ENCODE results near the gene KIFC1.
"Not testable (repeated sequence)": the region's sequence is repeated elsewhere in the genome, so short reads cannot be mapped to it uniquely, and the experiment has no call there.

KIFC1 gene

DNA sequence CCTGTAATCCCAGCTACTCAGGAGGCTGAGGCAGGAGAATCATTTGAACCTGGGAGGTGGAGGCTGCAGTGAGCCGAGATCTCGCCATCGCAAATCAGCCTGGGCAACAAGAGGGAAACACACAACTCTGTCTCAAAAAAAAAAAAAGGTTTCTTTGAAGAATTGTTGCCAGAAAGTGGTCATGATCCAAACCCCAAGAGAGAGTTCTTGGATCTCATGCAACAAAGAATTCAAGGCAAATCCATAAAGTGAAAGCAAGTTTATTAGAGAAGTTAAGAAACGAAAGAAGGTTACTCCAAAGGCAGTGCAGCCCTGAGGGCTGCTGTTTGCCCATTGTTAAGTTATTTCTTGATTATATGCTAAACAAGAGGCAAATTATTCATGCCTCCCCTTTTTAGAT lies 14.5 kb upstream of the KIFC1 start:
- DNase-seq: no peak

DNA sequence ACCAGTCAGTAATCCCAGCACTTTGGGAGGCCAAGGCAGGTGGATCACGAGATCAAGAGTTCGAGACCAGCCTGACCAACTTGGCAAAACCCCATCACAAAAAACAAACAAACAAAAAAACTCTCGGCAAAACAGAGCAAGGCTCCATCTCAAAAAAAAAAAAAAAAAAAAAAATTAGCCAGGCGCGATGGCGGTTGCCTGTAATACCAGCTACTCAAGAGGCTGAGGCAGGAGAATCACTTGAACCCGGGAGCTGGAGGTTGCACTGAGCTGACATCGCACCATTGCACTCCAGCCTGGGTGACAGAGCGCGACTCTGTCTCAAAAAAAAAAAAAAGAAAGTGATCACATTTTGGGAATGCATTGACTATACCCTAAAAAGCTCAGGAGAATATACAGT lies 12.4 kb upstream of the KIFC1 start:
- DNase-seq: not testable (repeated sequence)

DNA sequence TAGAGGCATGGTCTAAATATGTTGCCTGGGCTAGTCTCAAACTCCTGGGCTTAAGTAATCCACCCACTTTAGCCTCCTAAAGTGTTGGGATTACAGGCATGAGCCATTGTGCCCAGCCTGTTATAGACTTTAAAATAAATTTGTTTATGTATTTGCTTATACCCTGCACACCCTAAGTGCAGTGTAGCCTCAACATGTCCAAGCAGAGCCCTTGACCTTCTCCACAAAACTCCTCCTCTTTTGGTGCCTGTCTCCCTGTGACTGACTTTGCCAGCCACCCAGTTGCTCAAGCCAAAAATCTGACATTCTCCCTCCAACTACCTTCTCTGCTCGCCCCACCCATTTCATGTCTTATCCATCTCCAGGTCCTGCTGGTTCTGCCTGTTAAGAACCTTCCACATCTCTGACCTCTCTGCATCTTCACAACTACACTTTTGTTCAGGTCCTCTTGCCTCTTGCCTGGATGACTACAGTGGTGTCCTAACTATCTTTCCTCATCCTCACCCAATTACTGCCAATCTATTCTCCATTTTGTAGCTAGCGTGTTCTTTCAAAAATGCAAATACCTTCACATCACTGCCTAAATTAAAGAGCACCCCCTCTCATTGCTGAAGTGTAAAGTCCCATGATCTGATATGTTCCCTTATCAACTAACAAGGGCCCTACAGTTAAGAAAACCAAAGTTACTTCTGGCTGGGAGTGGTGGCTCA lies 11.2 kb upstream of the KIFC1 start:
- DNase-seq: no peak

DNA sequence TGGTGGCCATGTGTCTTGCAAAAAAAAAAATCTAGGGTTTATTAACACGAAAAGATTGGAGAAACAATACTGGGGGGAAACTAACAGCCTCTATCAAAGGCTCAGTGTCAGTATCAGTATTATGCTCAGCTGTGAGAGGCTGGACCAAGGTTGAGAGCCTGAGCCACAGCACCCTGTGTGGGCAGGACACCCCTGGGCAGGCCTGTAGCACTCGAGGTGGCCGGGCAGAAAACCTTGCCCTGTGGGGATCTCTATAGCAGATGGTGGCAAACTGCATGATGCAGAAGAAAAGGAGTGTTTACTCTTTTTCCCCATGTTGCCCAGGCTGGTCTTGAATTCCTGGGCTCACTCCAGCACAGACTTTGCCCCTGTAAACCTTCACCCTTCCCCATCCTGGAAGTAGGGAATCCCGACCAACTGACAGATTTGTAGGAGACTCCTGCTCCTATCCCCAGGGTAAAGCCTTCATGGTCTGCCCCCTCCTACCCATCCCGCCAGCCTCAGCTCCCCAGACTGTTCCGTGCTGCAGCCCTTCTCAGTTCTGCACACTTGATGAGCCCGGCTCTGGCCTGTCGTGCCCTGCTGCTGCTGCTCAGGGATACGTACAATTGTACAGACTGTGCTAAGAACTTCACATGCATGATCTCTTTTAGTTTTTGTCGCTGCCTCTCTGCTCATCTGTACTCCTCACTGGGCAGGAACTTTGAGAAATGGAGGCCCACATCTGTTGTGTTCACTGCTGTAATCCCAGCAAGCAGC lies 8.0 kb upstream of the KIFC1 start:
- DNase-seq: no peak

DNA sequence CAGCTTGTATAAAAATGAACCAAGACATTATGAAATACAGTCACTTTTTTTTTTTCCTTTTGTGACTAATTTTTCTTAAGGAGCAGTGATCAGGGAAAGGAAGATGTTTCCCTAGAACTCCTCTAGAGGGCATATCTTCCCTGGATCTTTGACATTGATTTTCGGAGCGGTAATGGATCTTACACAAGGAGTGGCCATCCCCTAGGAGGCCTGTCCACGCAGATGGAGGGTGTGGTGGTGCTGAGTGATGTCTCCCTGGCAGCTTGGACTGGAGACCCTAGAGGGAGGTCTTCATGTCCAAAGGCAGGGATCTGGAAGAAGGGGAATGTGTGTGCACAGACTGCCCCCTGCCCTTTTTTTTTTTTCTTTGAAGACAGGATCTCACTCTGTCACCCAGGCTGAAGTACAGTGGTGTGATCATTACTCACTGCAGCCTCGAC lies 7.0 kb upstream of the KIFC1 start:
- no peak for DNase-seq

DNA sequence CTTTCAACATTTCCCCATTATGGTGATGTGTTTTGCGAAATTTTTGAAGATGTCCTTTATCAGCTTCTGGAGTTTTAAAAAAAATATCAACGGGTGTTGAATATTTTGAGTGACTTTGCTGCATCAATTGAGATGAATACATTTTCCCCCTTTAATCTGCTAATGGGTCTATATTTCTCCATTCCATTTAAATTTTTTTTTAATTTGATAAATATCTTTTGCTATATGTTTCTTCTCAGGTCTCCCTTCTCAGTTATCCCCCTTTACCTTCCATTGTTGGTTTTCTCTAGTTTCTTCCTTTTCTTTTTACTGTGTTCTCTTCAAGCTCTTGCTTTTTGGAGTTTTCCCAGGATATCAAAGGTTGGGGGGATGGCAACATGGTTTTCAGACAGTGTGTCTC lies 1.4 kb upstream of the KIFC1 start:
- DNase-seq: no peak

DNA sequence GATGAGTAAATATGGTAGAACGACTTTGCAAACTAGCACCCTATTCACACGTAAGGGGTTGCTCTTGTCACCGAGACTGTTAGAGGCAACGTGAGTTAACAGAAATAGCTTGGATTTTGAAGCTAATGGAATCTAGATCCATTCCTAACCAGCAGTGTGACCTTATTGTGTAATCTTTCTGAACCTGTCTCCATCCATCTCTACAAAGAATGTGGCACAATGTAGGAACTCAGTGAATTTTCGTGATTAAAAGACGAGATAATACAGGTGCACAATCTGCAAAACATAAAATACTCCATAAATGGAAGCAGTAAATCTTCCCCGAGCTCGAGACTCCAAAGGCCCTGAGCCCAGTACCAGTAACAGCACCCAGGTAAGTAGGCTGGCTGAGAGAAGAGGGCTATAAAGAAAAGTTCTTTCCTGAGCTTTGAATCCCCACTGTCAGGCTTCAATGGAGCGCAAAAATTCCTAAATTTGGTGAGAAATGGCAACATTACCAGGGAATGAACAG lies 801 bp upstream of the KIFC1 start:
- DNase-seq: no peak

DNA sequence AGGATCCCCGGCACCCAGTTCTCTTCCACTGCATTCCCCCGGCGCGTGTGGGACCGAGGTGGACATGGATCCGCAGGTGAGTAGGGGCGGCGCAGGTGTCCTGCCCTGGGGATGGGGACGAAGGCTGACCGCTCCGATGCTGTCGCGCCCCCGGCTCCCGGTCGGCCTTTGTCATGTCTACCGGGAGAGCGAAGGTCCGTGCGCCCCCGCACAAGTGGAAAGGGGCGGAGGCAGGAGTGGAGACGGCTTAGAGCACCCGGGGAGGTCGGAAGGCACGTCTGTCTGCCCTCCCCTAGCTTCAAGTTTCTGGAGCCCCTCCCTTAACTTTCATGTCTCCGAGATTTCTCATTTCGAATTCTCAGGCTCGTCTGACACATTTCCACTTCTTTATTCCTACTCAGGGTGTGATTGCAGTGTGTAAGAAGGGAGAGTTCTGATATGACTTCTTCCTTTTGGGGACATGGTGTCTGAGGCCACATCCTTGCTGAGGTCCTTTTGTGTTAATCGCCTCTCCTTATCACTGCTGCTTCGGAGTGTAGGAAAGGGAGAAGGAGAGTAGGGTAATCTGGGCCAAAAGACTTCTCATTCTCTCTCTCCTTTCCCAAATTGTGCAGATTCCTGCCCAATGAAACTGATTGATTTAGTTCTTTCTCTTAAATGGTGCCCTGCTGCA lies 435 bp downstream of the KIFC1 start:
- DNase-seq: no peak

DNA sequence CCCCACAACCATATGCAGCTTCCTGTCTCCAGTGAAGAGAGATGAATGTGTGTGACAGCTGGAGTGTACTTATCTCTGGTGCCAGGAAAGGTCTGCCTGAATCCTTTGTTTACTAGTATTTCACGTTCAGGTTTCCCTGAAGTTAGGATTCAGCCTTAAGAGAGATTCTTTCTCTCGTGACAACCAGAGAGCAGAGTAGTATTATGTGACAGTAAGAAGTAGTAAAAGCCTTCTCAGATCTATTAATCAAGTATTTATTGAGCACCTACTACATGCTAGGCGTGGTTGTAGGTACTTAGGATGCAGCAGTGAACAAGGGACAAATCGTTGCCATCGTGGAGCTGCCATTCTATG lies 949 bp downstream of the KIFC1 start:
- no peak for DNase-seq

DNA sequence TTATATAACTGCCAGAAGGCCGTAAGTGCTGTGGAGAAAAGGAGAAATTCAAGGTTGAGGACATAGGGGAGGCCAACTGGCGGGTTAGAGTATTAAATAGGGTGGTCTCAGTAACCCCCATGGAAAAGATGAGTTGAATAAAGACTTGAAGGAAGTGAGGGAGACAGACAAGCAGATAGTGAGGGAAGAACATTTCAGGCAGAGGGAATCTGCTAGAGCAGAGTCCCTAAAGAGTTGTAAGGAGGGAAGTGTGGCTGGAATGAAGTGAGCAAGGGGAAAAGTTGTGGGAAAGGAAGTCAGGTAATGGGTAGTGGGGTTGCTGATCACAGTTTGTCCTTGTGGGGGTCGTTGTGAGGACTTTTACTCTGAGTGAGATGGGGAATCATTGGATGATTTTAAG lies 1.4 kb downstream of the KIFC1 start:
- DNase-seq: no peak

DNA sequence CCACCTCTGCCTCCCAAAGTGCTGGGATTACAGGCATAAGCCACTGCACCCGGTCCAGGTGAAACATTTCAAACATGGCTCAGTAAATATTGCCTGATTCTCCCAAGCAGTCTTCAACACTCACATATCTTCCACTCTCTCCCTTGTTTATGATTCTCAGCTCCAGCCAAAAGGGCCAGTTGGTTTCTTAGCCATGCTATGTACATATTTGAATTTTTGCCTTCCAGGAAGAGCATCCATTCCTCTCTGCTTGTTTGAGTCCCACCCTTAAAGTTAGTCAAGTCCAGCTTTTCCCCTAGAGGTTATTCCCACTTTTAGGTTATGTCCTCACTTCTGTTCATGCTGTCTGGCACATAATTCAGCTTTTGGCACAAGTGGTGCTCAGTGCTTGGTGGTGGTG lies 5.9 kb downstream of the KIFC1 start:
- DNase-seq: no peak

DNA sequence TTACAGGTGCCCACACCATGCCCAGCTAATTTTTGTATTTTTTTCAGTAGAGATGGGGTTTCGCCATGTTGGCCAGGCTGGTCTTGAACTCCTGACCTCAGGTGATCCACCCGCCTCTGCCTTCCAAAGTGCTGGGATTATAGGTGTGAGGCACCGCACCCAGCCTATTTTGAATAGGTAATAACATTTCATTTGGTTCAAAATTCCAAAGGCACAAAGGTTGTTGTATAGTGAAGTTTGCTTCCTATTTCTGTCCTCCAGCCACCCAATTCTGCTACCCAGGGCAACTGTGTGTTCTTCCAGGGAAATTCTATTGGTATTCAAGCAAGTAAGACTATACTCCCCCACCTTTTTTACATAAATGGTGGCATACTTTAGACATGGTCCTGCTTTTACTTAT lies 7.0 kb downstream of the KIFC1 start:
- DNase-seq: not testable (repeated sequence)

DNA sequence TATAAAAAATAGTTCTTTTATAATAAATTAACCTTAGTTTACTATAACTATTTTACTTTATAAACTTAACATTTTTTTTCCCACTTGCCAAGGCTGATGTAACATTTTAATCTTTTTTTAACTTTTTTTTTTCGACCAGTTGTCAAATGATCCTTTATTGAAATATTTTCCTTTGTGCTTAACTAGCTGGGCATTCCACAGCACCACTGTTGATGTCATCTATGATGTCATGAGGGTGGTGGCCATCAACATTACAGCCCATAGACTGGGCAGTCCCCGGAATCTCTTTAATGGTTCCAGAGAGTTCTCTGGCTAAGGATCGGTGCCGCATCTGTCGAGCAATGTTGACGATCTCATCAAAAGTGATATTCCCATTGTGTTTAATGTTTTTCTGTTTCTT lies 8.3 kb downstream of the KIFC1 start:
- not testable (repeated sequence) for DNase-seq

DNA sequence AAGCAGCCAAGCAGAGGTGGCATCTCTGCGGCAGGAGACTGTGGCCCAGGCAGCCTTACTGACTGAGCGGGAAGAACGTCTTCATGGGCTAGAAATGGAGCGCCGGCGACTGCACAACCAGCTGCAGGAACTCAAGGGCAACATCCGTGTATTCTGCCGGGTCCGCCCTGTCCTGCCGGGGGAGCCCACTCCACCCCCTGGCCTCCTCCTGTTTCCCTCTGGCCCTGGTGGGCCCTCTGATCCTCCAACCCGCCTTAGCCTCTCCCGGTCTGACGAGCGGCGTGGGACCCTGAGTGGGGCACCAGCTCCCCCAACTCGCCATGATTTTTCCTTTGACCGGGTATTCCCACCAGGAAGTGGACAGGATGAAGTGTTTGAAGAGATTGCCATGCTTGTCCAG lies 13.3 kb downstream of the KIFC1 start:
- DNase-seq: no peak

DNA sequence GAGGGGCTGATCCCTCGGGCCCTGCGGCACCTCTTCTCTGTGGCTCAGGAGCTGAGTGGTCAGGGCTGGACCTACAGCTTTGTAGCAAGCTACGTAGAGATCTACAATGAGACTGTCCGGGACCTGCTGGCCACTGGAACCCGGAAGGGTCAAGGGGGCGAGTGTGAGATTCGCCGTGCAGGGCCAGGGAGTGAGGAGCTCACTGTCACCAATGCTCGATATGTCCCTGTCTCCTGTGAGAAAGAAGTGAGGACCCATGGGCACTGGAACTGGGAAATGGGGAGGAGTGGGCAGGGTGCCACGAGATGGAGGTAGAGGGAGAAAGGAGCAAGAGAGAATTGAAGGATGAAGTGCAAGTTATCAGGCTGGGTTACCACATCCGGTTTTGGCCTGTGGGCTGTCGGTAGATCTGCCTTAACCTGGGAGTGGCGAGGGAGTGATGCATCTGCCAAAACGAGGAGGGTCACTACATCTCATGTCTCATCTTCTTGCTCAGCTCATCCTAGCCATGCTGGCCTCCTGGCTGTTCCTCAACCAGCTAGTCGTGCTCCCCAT lies 13.8 kb downstream of the KIFC1 start:
- no peak for DNase-seq

DNA sequence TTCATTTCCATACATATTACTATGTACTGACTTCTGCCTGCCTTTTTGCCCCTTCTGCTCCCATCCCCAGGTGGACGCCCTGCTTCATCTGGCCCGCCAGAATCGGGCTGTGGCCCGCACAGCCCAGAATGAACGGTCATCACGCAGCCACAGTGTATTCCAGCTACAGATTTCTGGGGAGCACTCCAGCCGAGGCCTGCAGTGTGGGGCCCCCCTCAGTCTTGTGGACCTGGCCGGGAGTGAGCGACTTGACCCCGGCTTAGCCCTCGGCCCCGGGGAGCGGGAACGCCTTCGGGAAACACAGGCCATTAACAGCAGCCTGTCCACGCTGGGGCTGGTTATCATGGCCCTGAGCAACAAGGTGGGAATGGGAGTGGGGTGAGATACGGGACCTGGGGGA lies 14.5 kb downstream of the KIFC1 start:
- DNase-seq: no peak

DNA sequence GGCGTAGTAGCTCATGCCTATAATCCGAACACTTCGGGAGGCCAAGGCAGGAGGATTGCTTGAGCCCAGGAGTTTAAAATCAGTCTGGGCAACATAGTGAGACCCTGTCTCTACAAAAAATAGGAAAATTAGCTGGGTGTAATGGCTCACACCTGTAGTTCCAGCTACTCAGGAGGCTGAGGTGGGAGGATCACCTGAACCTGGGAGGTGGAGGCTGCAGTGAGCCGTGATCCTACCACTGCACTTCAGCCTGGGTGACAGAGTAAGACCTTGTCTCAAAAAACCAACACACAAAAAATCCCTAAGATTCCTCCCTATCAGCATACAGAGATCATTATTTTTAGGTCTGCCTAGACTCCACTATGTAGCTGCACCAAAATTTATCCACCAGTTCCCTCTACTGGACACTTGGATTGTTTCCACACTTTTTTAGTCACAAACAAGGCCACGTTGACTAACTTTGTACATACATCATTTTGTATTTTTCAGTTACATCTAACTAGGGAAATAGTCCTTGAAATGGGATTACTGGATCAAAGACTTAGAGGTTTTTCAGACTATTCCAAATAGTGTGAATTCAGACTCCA lies 15.6 kb downstream of the KIFC1 start:
- no peak for DNase-seq

DNA sequence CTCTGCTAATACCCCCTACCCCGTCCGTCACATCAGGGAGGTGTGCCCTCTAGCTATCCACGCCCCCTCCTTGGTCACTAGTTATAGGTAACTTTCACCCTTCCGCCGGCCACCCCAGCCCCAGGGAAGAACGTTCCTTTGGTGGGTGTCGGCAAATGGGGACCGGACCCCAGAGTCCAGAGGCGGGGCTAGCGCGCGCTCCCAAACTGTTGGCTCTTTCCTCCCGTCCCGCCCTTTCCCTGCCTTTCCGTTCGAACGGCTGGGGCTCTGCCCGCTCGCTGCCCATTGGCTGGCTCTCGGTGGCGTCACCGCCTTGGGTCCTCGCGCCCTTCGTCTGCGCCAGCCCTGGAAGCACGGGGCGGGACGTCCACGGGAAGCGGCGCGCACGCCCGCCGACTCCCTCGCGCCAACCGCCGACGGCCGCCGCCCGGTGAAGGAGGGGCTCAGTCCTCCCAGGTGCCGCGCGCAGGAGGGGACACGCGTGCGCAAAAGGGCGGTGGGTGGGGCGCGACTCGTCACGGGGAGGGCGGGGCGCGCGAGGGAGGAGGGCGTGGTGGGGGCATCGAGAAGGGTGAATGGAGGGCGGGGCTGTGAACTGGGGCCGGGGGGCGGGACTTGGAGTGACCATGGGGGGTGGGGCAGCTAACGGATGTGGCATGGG lies 18.6 kb downstream of the KIFC1 start:
- DNase-seq: peak; percentile 96

DNA sequence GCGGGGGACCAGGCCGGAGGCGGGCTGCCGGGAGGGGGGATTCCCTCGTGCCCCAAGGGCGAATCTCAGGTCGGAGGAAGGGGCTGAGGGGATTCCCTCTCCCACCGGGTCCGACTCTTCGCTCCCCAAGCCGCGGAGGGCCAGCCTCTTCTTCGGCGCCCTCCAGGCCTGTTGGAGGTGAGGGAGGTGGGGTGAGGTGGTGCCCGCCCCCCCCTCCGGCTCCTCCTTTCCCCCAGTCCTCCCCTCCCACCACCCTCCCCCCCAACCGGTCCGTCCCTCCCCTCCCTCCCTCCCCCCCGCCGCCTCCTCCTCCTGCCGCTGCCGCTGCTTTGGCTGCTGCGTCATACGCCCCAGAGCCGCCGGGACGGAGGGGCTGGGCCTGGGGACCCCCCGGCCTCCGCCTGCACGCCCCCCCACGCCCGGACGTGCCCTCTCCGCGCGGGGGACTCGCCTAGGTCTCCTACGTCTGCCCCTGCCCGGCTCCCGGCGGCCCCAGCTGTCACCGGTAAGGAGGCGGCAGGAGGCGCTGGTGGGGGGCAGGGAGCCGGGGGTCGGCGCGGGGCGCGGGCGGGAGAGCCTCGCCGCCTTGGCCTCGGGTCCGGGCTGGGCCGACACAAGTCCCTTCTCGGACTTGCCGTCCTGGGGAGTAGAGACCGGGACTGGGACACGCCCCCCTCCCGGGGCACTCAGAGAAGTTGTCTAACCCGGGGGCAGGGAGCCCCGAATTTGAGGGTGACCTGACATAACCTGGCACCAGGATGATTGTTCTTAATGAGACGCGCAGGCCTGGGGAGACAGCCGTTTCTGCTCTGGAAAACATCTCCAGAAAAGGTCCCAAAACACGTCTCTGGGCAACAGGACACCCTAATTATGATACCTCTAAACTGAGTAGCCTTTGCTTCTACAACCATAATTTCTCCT lies 19.3 kb downstream of the KIFC1 start, which contains the start of gene PHF1:
PHF1 (plus strand) TSS at position 304 of the 921 bp plus-strand sequence. CDS start 1,250 bp downstream, outside the sequence.
- peak; percentile 73 for DNase-seq

DNA sequence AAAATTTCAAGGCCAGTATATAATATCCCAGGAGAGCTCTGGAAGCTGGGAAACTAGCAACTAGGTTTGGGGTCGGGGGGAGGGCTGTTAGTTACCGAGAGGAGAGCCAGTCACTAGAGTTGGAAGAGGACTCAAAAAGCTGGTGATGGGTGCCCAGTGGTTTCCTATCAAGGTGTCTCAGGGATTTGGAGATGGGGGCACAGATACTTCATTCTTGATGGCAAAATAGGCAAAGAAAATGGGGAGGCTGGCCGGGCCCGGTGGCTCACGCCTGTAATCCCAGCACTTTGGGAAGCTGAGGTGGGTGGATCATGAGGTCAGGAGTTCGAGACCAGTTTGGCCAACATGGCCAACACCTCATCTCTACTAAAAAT lies 20.0 kb downstream of the KIFC1 start:
- no peak for DNase-seq
